Astrocyte of the spinal cord (primary cell): ENCODE data around the gene DNAH3.

Experiments
- DNase-seq: peaks from one replicate; pipeline ENCODE4 v3.0.0; 2011; ENCODE audit warnings: low read depth, low spot score
- H3K4me3 ChIP-seq: 2 replicates; pipeline ENCODE4 v1.5.1; 2011; ENCODE audit warnings: low read depth, mild to moderate bottlenecking, low read length, moderate library complexity
- CTCF ChIP-seq: IDR thresholded peaks from 2 replicates; pipeline ENCODE4 v1.5.1; 2012; ENCODE audit warnings: low read depth, mild to moderate bottlenecking, low read length, inconsistent platforms
- in situ Hi-C: cut with HindIII; loops from 2 replicates; pipeline ENCODE4 v1.10.0; 2017; ENCODE audit warnings: low sequenced_read_pairs

The DNAH3 gene

GRCh38 chr16:20928774-20929411 lies 221.8 kb downstream of the DNAH3 start:
- in situ Hi-C loops: no loop called here
- no peak for DNase-seq
- no peak overlapping the region for H3K4me3 ChIP-seq
- no peak for TF ChIP-seq CTCF

- no peak overlapping the region for H3K4me3 ChIP-seq
- DNase-seq: no peak
- in situ Hi-C loops: no loop called here
- no peak for TF ChIP-seq CTCF
Measured at GRCh38 chr16:20925751-20926150, 224.9 kb downstream of the DNAH3 start.

- no peak overlapping the region for H3K4me3 ChIP-seq
- TF ChIP-seq CTCF: no peak
- no peak for DNase-seq
- in situ Hi-C loops: no loop called here
Measured at GRCh38 chr16:20923876-20924275, 226.8 kb downstream of the DNAH3 start.

- TF ChIP-seq CTCF: no peak
- H3K4me3 ChIP-seq: no peak overlapping the region
- no peak for DNase-seq
- in situ Hi-C loops: no loop called here
Measured at GRCh38 chr16:20920799-20921198, 229.8 kb downstream of the DNAH3 start.

- in situ Hi-C loops: no loop called here
- no peak for TF ChIP-seq CTCF
- H3K4me3 ChIP-seq: no peak overlapping the region
- no peak for DNase-seq
Measured at GRCh38 chr16:20920091-20920490, 230.6 kb downstream of the DNAH3 start.

- in situ Hi-C loops: no loop called here
- no peak overlapping the region for H3K4me3 ChIP-seq
- DNase-seq: peak; percentile 76
- TF ChIP-seq CTCF: no peak
Measured at GRCh38 chr16:20918486-20919239, 232.0 kb downstream of the DNAH3 start.
